NCI-H2227 (cell line): ENCODE data around the gene SSBP2.

Experiments used
- DNase-seq: peaks from one replicate; lab custom pipeline; 2025; ENCODE audit not compliant: unreplicated experiment; lab: John Stamatoyannopoulos, UW

Gene SSBP2

GRCh38 chr5:81751009-81751835 lies at the start of gene SSBP2:
Gene SSBP2, minus strand, starts transcription at chr5:81751097. Its CDS starts 55 bp downstream, at chr5:81751042.
- peak; percentile 99 for DNase-seq

- DNase-seq, result no peak
Observed at GRCh38 chr5:81795666-81796065, 44.8 kb upstream of the SSBP2 start.

GRCh38 chr5:81794226-81794625 lies 43.3 kb upstream of the SSBP2 start:
- DNase-seq, result no peak

- DNase-seq, result no peak
Observed at GRCh38 chr5:81790336-81790735, 39.4 kb upstream of the SSBP2 start.

GRCh38 chr5:81789033-81789432 lies 38.1 kb upstream of the SSBP2 start:
- DNase-seq, result no peak

- no peak for DNase-seq
Observed at GRCh38 chr5:81788329-81788728, 37.4 kb upstream of the SSBP2 start.

- peak; percentile 64 for DNase-seq
Observed at GRCh38 chr5:81787474-81788242, 36.8 kb upstream of the SSBP2 start.

GRCh38 chr5:81786991-81787390 lies 36.1 kb upstream of the SSBP2 start:
- DNase-seq, result no peak

GRCh38 chr5:81786496-81786895 lies 35.6 kb upstream of the SSBP2 start:
- no peak for DNase-seq

GRCh38 chr5:81785322-81785721 lies 34.4 kb upstream of the SSBP2 start:
- no peak for DNase-seq

- DNase-seq, result peak; percentile 39
Observed at GRCh38 chr5:81783401-81783800, 32.5 kb upstream of the SSBP2 start.

- DNase-seq, result peak; percentile 13
Observed at GRCh38 chr5:81782811-81783210, 31.9 kb upstream of the SSBP2 start.

- no peak for DNase-seq
Observed at GRCh38 chr5:81779916-81780266, 29.0 kb upstream of the SSBP2 start.

- DNase-seq, result no peak
Observed at GRCh38 chr5:81779125-81779915, 28.4 kb upstream of the SSBP2 start.

GRCh38 chr5:81778642-81779041 lies 27.7 kb upstream of the SSBP2 start:
- DNase-seq, result no peak

GRCh38 chr5:81776258-81776657 lies 25.4 kb upstream of the SSBP2 start:
- DNase-seq, result no peak

GRCh38 chr5:81774374-81774773 lies 23.5 kb upstream of the SSBP2 start:
- no peak for DNase-seq

- DNase-seq, result no peak
Observed at GRCh38 chr5:81773574-81773973, 22.7 kb upstream of the SSBP2 start.

- no peak for DNase-seq
Observed at GRCh38 chr5:81773161-81773560, 22.3 kb upstream of the SSBP2 start.

GRCh38 chr5:81772488-81772887 lies 21.6 kb upstream of the SSBP2 start:
- no peak for DNase-seq

GRCh38 chr5:81768935-81769452 lies 18.1 kb upstream of the SSBP2 start:
- no peak for DNase-seq
